Peyer's patch (tissue), 4 donors: ENCODE results near the gene RNASEH2A. TPM values are rescaled to one million over a fixed set of nuclear protein-coding genes. Genes with fewer than 3 reads are reported as not detected.

ENCODE experiments used
- DNase-seq, 3 donors: peaks; one replicate each; pipeline ENCODE4 v3.0.0-alpha.2; 2017 to 2019
- H3K27ac ChIP-seq, 4 donors: fragments of 200-600 bp; sonication (generic); one replicate each; pipeline ENCODE4 v1.5.1; 2016 to 2019
- H3K27me3 ChIP-seq, 2 donors: fragments of 200-600 bp; sonication (generic); one replicate each; pipeline ENCODE4 v1.5.1; 2019
- H3K36me3 ChIP-seq, 3 donors: fragments of 200-600 bp; sonication (generic); one replicate each; pipeline ENCODE4 v1.5.1; 2016 to 2019
- H3K4me1 ChIP-seq, 4 donors: fragments of 200-600 bp; sonication (generic); one replicate each; pipeline ENCODE4 v1.5.1; 2016 to 2019
- H3K4me3 ChIP-seq, 4 donors: fragments of 200-600 bp; sonication (generic); 1 replicate in 3 of 4; 2 replicates in 1 of 4; pipeline ENCODE4 v1.5.1; 2016 to 2019; ENCODE audit warnings: mild to moderate bottlenecking in 1 of 4
- H3K9me3 ChIP-seq, 4 donors: fragments of 200-600 bp; sonication (generic); one replicate each; pipeline ENCODE4 v1.5.1; 2016 to 2019; ENCODE audit warnings: mild to moderate bottlenecking in 1 of 4
- CTCF ChIP-seq, 6 experiments: fragments of 450-650 bp in 4 of 6; fragments of 200-600 bp in 2 of 6; sonication (generic) in 1 of 6; IDR thresholded peaks; one replicate each; pipeline ENCODE4 v1.5.1; 2017 to 2019; ENCODE audit warnings: antibody characterized with exemption in 6 of 6, mild to moderate bottlenecking in 3 of 6, moderate library complexity in 1 of 6
- POLR2A ChIP-seq, 2 donors: fragments of 450-650 bp; IDR thresholded peaks; one replicate each; pipeline ENCODE4 v1.5.1; 2017; ENCODE audit warnings: antibody characterized with exemption in 2 of 2, mild to moderate bottlenecking in 2 of 2, moderate library complexity in 2 of 2
- total RNA-seq, 4 donors: library from RNA; depleted of rRNA; stranded (reverse); fragments of >200 nt; gene quantifications; one replicate each; pipeline ENCODE4 v1.1.0, GENCODE V29; 2016

RNASEH2A gene
- total RNA-seq, 4 donors from 2014 or later: 5.9 to 24.8 (median 9.4) TPM

GRCh38 chr19:12766051-12766521 is 40.3 kb upstream of the RNASEH2A start:
- DNase-seq: peak; percentile 82 to 94 (median 87)

GRCh38 chr19:12767150-12767549 is 39.2 kb upstream of the RNASEH2A start:
- H3K9me3 ChIP-seq: no peaks in the 10 kb centered on the region
- no peak for DNase-seq
- no peak for TF ChIP-seq POLR2A (IDR thresholded peaks at IDR 0.05)
- no peak for TF ChIP-seq CTCF (IDR thresholded peaks at IDR 0.05)
- no peaks in the 10 kb centered on the region for H3K27me3 ChIP-seq
- H3K27ac ChIP-seq: no peak overlapping the region
- H3K36me3 ChIP-seq: peaks cover 0 to 53% (median 0%) of the 10 kb centered on the region in 3 donors
- no peak overlapping the region for H3K4me3 ChIP-seq
- H3K4me1 ChIP-seq: peaks cover 0 to 7% (median 2%) of the 10 kb centered on the region in 4 donors

More at GRCh38 chr19:12766051-12766521, 40.3 kb upstream of the RNASEH2A start:
- no peaks in the 10 kb centered on the region for H3K27me3 ChIP-seq
- H3K27ac ChIP-seq: peak overlapping the region in 3 of 4 donors; percentile 52 to 71 (median 52)
- H3K4me3 ChIP-seq: peak overlapping the region in 3 of 4 donors; percentile 26 to 48 (median 38)
- peaks cover 0 to 7% (median 2%) of the 10 kb centered on the region in 4 donors for H3K4me1 ChIP-seq
- no peaks in the 10 kb centered on the region for H3K9me3 ChIP-seq
- peaks cover 0 to 50% (median 0%) of the 10 kb centered on the region in 3 donors for H3K36me3 ChIP-seq
- TF ChIP-seq CTCF (IDR thresholded peaks at IDR 0.05) (peak; percentile 64 to 97 (median 74)), POLR2A (IDR thresholded peaks at IDR 0.05) (peak in 1 of 2 donors; percentile 68)

- peaks cover 0 to 7% (median 2%) of the 10 kb centered on the region in 4 donors for H3K4me1 ChIP-seq
- TF ChIP-seq POLR2A (IDR thresholded peaks at IDR 0.05) (no peak), CTCF (IDR thresholded peaks at IDR 0.05) (no peak)
- no peaks in the 10 kb centered on the region for H3K9me3 ChIP-seq
- DNase-seq: no peak
- H3K4me3 ChIP-seq: no peak overlapping the region
- peaks cover 0 to 56% (median 0%) of the 10 kb centered on the region in 3 donors for H3K36me3 ChIP-seq
- no peaks in the 10 kb centered on the region for H3K27me3 ChIP-seq
- no peak overlapping the region for H3K27ac ChIP-seq
Observed at GRCh38 chr19:12767666-12768065, 38.7 kb upstream of the RNASEH2A start.

- H3K27ac ChIP-seq: no peak overlapping the region
- DNase-seq: peak; percentile 64 to 80 (median 71)
- no peak overlapping the region for H3K4me3 ChIP-seq
- peaks cover 0 to 10% (median 4%) of the 10 kb centered on the region in 4 donors for H3K4me1 ChIP-seq
- no peaks in the 10 kb centered on the region for H3K9me3 ChIP-seq
- H3K36me3 ChIP-seq: peaks cover 0 to 37% (median 0%) of the 10 kb centered on the region in 3 donors
- no peak for TF ChIP-seq POLR2A (IDR thresholded peaks at IDR 0.05)
- peak in 2 of 6 experiments; percentile 2 to 15 for TF ChIP-seq CTCF (IDR thresholded peaks at IDR 0.05)
- H3K27me3 ChIP-seq: no peaks in the 10 kb centered on the region
Observed at GRCh38 chr19:12769689-12770088, 36.7 kb upstream of the RNASEH2A start.

GRCh38 chr19:12770922-12771321 is 35.5 kb upstream of the RNASEH2A start:
- Histone ChIP-seq H3K36me3 (peaks cover 0 to 32% (median 0%) of the 10 kb centered on the region in 3 donors), H3K9me3 (no peaks in the 10 kb centered on the region), H3K4me1 (peaks cover 0 to 13% (median 2%) of the 10 kb centered on the region in 4 donors), H3K27me3 (no peaks in the 10 kb centered on the region), H3K27ac (no peak overlapping the region), H3K4me3 (no peak overlapping the region)
- TF ChIP-seq POLR2A (IDR thresholded peaks at IDR 0.05): no peak
- DNase-seq: no peak

GRCh38 chr19:12772323-12772722 is 34.1 kb upstream of the RNASEH2A start:
- TF ChIP-seq CTCF (IDR thresholded peaks at IDR 0.05) (no peak), POLR2A (IDR thresholded peaks at IDR 0.05) (no peak)
- H3K4me3 ChIP-seq: no peak overlapping the region
- no peak for DNase-seq
- H3K9me3 ChIP-seq: no peaks in the 10 kb centered on the region
- peaks cover 0 to 32% (median 0%) of the 10 kb centered on the region in 3 donors for H3K36me3 ChIP-seq
- H3K27me3 ChIP-seq: no peaks in the 10 kb centered on the region
- H3K27ac ChIP-seq: no peak overlapping the region
- H3K4me1 ChIP-seq: peaks cover 0 to 25% (median under 1%) of the 10 kb centered on the region in 4 donors
